NCI-H460 (cell line): ENCODE measurements around the gene GRHPR. TPM values are rescaled to one million over a fixed set of nuclear protein-coding genes. Genes with fewer than 3 reads are reported as not detected.
"Not testable (repeated sequence)": the region's sequence is repeated elsewhere in the genome, so short reads cannot be mapped to it uniquely, and the experiment has no call there.

Source experiments
- DNase-seq: peaks from one replicate; pipeline ENCODE4 v3.0.0-alpha.2; 2016; ENCODE audit warnings: low read depth; ENCODE audit errors: extremely low read depth
- total RNA-seq: library from RNA; depleted of rRNA; stranded (reverse); fragments of >200 nt; shearing (Covaris generic); gene quantifications from 2 replicates; pipeline ENCODE4 v1.2.3, GENCODE V29; 2014

The GRHPR gene
- total RNA-seq, 1 experiment from 2014 or later: 92.0 TPM

GRCh38 chr9:37444890-37445289 is 22.4 kb downstream of the GRHPR start:
- DNase-seq: no peak

- DNase-seq: no peak
Measured at GRCh38 chr9:37445832-37446231, 23.3 kb downstream of the GRHPR start.

GRCh38 chr9:37446401-37446800 is 23.9 kb downstream of the GRHPR start:
- DNase-seq: no peak

- no peak for DNase-seq
Measured at GRCh38 chr9:37447111-37447510, 24.6 kb downstream of the GRHPR start.

GRCh38 chr9:37449862-37450632 is 27.6 kb downstream of the GRHPR start:
- no peak for DNase-seq

- no peak for DNase-seq
Measured at GRCh38 chr9:37451628-37452027, 29.1 kb downstream of the GRHPR start.

DNA sequence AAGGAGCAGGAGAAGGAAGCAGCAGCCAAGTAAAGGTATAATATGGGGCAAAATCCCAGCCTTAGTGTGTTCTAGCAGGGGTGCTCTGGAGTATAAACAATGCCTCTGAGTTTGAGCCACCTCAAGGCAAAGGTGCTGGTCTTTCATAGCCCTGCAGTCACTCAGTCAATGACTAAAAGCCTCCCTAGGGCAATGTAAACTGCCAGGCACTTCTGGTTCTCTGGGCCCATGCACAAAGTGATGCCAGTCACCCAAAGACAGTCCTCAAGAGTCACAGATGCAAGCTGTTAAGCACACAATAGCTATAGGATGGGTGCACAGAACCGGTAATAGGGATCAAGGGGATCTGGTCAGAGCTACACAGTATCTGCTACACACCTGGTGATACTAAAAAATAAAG is 30.1 kb downstream of the GRHPR start:
- no peak for DNase-seq

DNA sequence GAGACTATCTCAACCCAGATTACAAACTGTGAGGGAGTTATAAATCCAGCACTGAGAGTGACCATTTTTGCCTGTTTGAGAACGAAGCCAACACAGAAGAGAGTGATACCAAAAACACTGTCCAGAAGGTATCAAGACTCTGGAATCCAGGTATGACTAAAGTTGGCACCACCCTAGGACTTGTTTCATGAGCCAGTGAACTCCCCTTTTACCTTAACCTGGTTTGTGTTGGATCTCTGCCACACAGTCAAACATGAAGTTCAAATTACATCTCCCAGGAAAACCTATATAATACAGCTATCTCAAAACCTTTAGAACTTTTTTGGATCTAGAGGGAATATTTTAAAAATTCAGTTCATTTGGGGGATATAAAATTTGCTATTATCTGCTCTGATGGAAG is 31.3 kb downstream of the GRHPR start:
- no peak for DNase-seq

- DNase-seq: no peak
Measured at GRCh38 chr9:37454238-37454637, 31.7 kb downstream of the GRHPR start.

- DNase-seq: no peak
Measured at GRCh38 chr9:37455884-37456647, 33.6 kb downstream of the GRHPR start.

DNA sequence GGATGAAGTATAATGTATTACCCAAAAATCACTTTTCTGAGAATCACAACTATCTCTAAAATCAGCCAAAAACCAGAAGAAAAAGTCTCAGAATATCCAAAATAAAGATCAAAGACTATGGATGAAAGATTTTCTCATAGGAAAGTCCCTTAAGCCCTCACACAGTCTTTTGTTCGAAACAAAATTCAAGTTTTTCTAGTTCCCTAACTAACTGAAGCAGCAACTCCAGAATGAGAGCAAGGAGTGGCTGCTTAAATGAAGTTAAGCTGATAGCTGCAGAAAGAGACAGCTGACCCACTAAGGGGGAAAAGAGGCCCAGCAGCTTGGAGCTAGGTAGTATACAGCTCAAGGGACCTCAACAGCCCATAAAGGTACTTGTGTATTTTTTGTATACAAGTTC is 34.3 kb downstream of the GRHPR start:
- DNase-seq: no peak

DNA sequence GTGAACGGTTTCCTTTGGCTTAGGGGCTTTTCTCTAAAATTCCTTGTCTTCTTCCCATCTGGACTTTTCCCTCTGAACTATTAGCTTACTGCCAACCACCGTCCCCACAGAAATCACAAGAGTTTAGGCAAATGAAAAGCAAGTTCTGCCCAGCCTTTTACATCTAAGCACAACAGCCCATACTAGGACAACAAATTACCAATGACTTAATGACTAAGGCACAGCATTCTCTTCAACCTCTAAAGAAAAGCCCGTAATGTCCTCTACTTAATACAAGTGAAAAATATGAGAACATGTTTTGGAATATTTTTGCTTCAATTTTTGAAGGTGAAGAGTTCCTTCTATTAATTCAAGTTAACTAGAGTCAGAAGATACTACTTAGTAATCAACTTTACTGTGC is 41.5 kb downstream of the GRHPR start:
- no peak for DNase-seq

DNA sequence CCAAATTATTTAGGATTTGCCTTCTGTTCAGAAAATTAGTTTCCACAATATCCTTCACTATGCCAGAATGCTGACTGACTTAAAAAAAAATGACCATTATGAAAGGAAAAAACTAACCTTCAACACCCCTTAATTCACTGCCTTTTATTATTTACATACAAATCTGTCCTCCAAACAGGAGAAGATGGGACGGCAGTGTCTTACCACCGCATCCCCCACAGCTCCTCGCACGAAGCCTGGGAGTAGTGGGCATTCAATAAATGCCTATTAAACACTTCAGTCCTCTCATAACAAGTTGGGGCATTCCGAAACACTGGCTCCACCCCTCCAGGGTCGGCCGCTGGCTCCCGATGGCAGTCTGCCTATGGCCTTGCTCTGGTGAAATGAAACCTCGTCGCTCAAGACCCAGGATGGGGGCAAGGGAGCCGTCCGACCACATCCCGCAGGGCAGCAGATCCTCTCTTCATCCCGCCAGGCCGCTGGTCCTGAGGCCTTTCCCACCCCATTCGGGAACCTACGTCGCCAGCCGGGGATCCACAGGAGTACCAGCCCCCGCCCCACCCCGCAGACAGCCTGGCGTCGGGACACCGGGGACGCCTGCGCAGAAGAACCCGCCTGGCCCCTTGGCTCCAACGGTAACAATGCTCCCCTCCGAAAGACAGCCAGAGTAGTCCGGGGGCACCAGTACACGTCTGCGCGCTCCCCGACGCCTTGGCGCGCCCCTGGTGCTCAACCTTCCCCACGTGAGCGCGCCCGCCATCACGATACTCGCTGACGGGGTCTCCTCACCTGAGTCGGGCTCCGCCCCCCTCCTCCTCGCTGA is 42.1 kb downstream of the GRHPR start:
- DNase-seq: peak; percentile 32

DNA sequence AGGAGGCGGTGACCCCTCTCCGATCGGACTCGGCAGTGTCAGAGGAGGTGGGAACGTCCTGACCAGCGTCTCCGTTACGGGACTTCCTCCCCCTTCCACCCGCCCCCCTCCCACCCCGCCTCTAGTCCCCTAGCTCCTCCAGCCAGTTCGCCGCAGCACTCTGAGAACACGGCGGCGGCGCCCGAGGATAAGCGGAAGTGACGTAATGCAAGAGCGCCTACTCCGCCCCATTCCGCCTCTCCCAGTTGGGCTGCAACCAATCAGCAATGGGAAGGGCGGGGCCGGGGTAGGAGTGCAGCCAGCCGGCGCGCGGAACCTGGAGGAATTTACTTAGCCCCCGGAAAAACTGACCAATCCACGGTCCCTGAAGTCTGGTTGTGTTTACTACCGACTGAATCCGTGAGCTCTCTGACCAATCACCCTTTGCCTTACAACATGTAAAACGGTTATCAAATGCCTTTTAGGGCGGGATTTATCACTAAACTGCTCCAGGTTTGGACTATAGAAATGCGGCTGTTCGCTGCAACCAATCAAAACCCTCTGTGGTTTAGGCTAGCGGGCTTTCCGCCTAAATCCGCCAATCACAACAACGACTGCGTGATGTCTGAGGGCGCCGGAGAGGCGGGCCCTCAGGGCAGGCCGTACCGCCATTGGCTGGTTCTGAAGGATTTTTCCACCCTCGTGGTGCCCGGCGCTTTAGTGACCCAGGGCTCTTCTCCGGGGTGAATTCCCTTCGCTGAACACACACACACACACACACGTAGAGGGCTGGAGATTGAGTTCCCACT is 42.9 kb downstream of the GRHPR start, which contains the start of gene ZBTB5:
TSS of gene ZBTB5 (minus strand) at position 202 of the 788 bp plus-strand sequence. CDS start 22,899 bp downstream, outside the sequence.
- DNase-seq: peak; percentile 98

- peak; percentile 80 for DNase-seq
Measured at GRCh38 chr9:37466037-37466709, 43.7 kb downstream of the GRHPR start.

DNA sequence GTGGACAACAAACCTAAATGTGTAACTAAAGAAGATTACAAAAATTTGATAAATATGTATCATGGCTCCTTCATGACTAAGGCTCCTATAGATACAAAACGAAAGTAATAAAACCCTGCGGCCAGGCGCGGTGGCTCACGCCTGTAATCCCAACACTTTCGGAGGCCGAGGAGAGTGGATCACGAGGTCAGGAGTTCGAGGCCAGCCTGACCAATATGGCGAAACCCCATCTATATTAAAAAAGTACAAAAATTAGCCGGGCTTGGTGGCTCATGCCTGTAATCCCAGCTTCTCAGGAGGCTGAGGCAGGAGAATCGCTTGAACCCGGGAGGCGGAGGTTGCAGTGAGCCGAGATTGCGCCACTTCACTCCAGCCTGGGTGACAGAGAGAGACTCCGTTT is 45.0 kb downstream of the GRHPR start:
- DNase-seq: not testable (repeated sequence)

- DNase-seq: no peak
Measured at GRCh38 chr9:37468620-37469019, 46.1 kb downstream of the GRHPR start.

- DNase-seq: peak; percentile 83
Measured at GRCh38 chr9:37471942-37472684, 49.6 kb downstream of the GRHPR start.

DNA sequence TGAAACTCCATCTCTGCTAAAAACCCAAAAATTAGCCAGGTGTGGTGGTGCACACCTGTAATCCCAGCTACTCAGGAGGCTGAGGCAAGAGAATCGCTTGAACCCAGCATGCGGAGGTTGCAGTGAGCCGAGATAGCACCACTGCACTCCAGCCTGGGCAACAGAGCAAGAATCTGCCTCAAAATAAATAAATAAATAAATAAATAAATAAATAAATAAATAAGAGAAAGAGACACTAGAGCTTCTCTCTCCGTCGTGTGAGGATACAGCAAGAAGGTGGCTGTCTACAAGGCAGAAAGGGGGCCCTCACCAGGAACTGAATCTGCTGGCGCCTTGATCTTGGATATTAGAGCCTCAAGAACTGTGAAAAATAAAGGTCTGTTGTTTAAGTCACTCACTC is 51.5 kb downstream of the GRHPR start:
- DNase-seq: not testable (repeated sequence)
